CD8-positive, alpha-beta memory T cell (primary cell): ENCODE data around the gene MAPK14. TPM values are rescaled to one million over a fixed set of nuclear protein-coding genes. Genes with fewer than 3 reads are reported as not detected.
"Not testable (repeated sequence)": the region's sequence is repeated elsewhere in the genome, so short reads cannot be mapped to it uniquely, and the experiment has no call there.

Source experiments
- CTCF ChIA-PET: fragments of 350-600 bp; sonication (Branson Sonifier 250); formaldehyde crosslinking; loops from one replicate; lab custom pipeline; 2021; ENCODE audit warnings: antibody characterized with exemption; lab: Charles Lee
- POLR2A ChIA-PET: fragments of 350-600 bp; sonication (Branson Sonifier 250); formaldehyde crosslinking; loops from one replicate; lab custom pipeline; 2021; ENCODE audit warnings: antibody characterized with exemption; lab: Charles Lee
- DNase-seq, 5 donors: peaks; one replicate each; pipeline versions ENCODE4 v3.0.0 to v3.0.0-alpha.2; 2020 to 2022; ENCODE audit warnings: mixed read lengths in 1 of 5
- H3K27ac ChIP-seq: one replicate; pipeline ENCODE4 v1.7.0; 2013; ENCODE audit warnings: low read depth, mild to moderate bottlenecking, low read length, moderate library complexity
- H3K27me3 ChIP-seq: 2 replicates; pipeline ENCODE4 v1.7.0; 2013; ENCODE audit warnings: low read length, mild to moderate bottlenecking; ENCODE audit not compliant: insufficient read depth, poor library complexity, severe bottlenecking
- H3K36me3 ChIP-seq: 2 replicates; pipeline ENCODE4 v1.7.0; 2013; ENCODE audit warnings: mild to moderate bottlenecking, low read length, moderate library complexity; ENCODE audit not compliant: insufficient read depth
- H3K4me1 ChIP-seq: 2 replicates; pipeline ENCODE4 v1.7.0; 2013; ENCODE audit warnings: mild to moderate bottlenecking, low read length, moderate library complexity; ENCODE audit not compliant: insufficient read depth
- H3K4me3 ChIP-seq: 2 replicates; pipeline ENCODE4 v1.7.0; 2013; ENCODE audit warnings: mild to moderate bottlenecking, low read length
- H3K9me3 ChIP-seq: 2 replicates; pipeline ENCODE4 v1.7.0; 2013; ENCODE audit warnings: mild to moderate bottlenecking, low read length
- H3K27ac Mint-ChIP-seq, 8 donors: one replicate each; pipeline ENCODE4 v1.8.0; 2020 to 2021; ENCODE audit warnings: mixed read lengths in 8 of 8, mild to moderate bottlenecking in 6 of 8, inconsistent platforms in 3 of 8, moderate library complexity in 3 of 8
- H3K27me3 Mint-ChIP-seq, 2 donors: one replicate each; pipeline ENCODE4 v1.8.0; 2020 to 2021; ENCODE audit warnings: mixed read lengths in 2 of 2, mild to moderate bottlenecking in 1 of 2, moderate library complexity in 1 of 2
- H3K36me3 Mint-ChIP-seq, 3 donors: one replicate each; pipeline ENCODE4 v1.8.0; 2020 to 2021; ENCODE audit warnings: mixed read lengths in 3 of 3, inconsistent platforms in 1 of 3, mild to moderate bottlenecking in 1 of 3
- H3K4me1 Mint-ChIP-seq, 3 donors: one replicate each; pipeline ENCODE4 v1.8.0; 2020 to 2021; ENCODE audit warnings: mixed read lengths in 3 of 3, inconsistent platforms in 1 of 3, mild to moderate bottlenecking in 1 of 3
- H3K4me3 Mint-ChIP-seq, 7 donors: one replicate each; pipeline ENCODE4 v1.8.0; 2020 to 2021; ENCODE audit warnings: mixed read lengths in 7 of 7, mild to moderate bottlenecking in 6 of 7, moderate library complexity in 4 of 7, inconsistent platforms in 2 of 7
- H3K9me3 Mint-ChIP-seq, 5 donors: one replicate each; pipeline ENCODE4 v1.8.0; 2020 to 2022; ENCODE audit warnings: mixed read lengths in 5 of 5, mild to moderate bottlenecking in 3 of 5, moderate library complexity in 2 of 5, inconsistent platforms in 1 of 5
- polyA plus RNA-seq: library from polyadenylated mRNA; unstranded; fragments of 300-500 nt; fragmentation: Illumina TruSeq; gene quantifications from one replicate; pipeline ENCODE4 v1.2.3, GENCODE V29; 2021
- total RNA-seq, 2 experiments: library from RNA; stranded (reverse); gene quantifications; one replicate each; pipeline ENCODE4 v1.2.3, GENCODE V29; 2021

The MAPK14 gene
- total and polyA plus RNA-seq, 3 experiments from 2014 or later = 46.5 to 52.5 (median 48.4) TPM

DNA sequence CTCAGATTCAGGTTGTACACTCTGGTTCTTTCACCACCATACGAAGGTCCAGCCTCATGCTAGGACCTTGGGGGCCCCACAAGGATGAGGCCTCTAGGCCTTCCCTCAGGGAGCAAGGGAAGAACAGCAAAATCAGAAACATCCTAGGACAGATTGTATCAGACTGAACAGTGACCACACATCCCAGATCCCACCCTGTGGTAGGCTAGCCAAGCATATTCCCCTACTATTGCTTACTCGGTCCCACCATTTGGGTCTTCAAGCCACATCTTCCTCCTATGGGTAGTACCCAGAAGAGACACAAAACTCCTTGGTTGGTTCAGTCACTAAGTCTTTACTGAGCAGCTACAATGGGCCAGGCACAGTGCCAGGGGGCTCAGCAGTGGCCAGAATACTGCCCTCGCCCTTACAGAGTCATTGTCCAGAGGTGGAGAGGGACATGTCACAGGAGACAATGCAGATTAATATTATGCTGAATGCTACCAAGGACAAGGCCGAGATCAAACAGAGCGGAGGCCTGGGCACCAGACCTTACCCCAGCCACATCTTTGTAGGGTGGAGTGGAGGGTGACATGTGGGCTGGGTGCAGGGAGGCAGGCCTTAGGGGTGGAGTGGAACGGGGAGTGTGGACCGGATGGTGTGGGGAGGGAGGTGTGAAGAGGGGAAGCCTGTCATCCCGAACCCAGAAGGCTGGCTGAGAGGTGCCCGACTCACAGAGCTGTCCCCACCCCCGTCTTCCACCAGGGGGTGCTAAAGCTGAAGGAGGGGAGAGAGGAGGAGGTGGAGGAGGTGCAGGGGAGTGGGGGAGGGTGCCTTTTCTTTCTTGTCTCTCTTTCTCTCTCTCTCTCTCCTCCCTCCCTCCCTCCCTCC, 95.9 kb downstream of the MAPK14 start:
- Mint-ChIP-seq H3K27ac (peak overlapping the region; percentile 84 to 99 (median 96)), H3K27me3 (no peaks in the 10 kb centered on the region), H3K9me3 (no peaks in the 10 kb centered on the region), H3K4me1 (peaks cover 84 to 96% (median 87%) of the 10 kb centered on the region in 3 donors), H3K4me3 (peak overlapping the region; percentile 50 to 78 (median 57)), H3K36me3 (no peaks in the 10 kb centered on the region)
- Histone ChIP-seq H3K4me1 (peaks cover 77% of the 10 kb centered on the region), H3K36me3 (no peaks in the 10 kb centered on the region), H3K27me3 (no peaks in the 10 kb centered on the region), H3K4me3 (peak overlapping the region; percentile 20), H3K9me3 (no peaks in the 10 kb centered on the region), H3K27ac (peak overlapping the region; percentile 32)
- ChIA-PET POLR2A (interaction anchor here (0.6 to 1.4 kb wide), 5 partner anchors 74 to 758 kb away, joined by 3 to 7 read pairs (median 5); partner anchors contain the start of gene BRPF3), CTCF (interaction anchor here (0.7 to 5.4 kb wide), 8 partner anchors 8 to 96 kb away, joined by 3 to 35 read pairs (median 8); partner anchors contain the start of gene MAPK14)
- DNase-seq = peak; percentile 85 to 93 (median 90)

DNA sequence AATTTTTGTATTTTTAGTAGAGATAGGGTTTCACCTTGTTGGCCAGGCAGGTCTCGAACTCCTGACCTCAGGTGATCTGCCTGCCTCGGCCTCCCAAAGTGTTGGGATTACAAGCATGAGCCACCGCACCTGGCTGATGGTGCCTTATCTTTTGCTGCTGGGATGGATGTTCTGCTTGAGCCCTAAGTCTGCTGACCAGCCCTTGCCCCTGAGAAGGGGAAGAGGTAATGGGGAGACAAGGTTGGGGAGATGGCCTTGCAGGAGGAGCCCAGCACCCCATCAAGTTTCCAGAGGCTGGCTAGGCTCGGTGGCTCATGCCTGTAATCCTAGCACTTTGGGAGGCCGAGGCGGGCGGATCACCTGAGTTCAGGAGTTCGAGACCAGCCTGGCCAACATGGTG, 96.7 kb downstream of the MAPK14 start:
- Mint-ChIP-seq H3K4me3 (peak overlapping the region in 6 of 7 donors; percentile 50 to 70 (median 59)), H3K4me1 (peaks cover 75 to 91% (median 83%) of the 10 kb centered on the region in 3 donors), H3K27ac (peak overlapping the region in 5 of 8 donors; percentile 60 to 98 (median 89))
- not testable (repeated sequence) for H3K36me3 ChIP-seq, H3K27ac ChIP-seq, DNase-seq, H3K4me3 ChIP-seq, H3K27me3 Mint-ChIP-seq, H3K27me3 ChIP-seq, H3K9me3 Mint-ChIP-seq, H3K9me3 ChIP-seq, H3K36me3 Mint-ChIP-seq
- ChIA-PET POLR2A (interaction anchor here (1.0 to 1.4 kb wide), 4 partner anchors 73 to 178 kb away, joined by 3 to 5 read pairs (median 4); partner anchors contain the start of gene BRPF3), CTCF (interaction anchor here (0.7 to 5.4 kb wide), 7 partner anchors 7 to 97 kb away, joined by 3 to 35 read pairs (median 5); partner anchors contain the start of gene MAPK14)
- H3K4me1 ChIP-seq = peaks cover 69% of the 10 kb centered on the region

DNA sequence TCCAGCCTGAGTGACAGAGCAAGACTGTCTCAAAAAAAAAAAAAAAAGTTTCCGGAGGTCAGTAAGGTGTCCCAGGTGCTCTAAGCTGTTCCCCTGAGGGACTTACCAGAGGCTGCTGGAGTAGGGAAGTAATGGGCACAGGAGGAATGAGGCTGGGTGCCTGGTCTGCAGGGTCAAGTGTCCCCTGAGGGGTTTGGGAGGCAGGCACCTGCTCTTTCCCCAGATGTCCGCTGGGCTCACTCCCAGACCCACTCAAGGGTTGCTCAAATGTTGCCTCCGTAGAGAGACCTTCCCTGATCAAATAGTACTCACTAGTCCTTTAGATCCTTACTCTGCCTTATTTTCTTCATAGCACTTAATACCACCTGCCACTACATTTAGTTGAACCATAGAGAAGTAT, 97.3 kb downstream of the MAPK14 start:
- Histone ChIP-seq H3K27ac (no peak overlapping the region), H3K27me3 (no peaks in the 10 kb centered on the region), H3K36me3 (no peaks in the 10 kb centered on the region), H3K9me3 (no peaks in the 10 kb centered on the region), H3K4me1 (peaks cover 67% of the 10 kb centered on the region), H3K4me3 (no peak overlapping the region)
- Mint-ChIP-seq H3K9me3 (no peaks in the 10 kb centered on the region), H3K36me3 (no peaks in the 10 kb centered on the region), H3K27ac (peak overlapping the region in 5 of 8 donors; percentile 2 to 87 (median 61)), H3K27me3 (no peaks in the 10 kb centered on the region), H3K4me3 (peak overlapping the region in 4 of 7 donors; percentile 11 to 57 (median 44)), H3K4me1 (peaks cover 75 to 90% (median 82%) of the 10 kb centered on the region in 3 donors)
- CTCF ChIA-PET = interaction anchor here (1.3 to 5.4 kb wide), 6 partner anchors 16 to 177 kb away, joined by 3 to 35 read pairs (median 8); partner anchors contain the start of gene MAPK14
- DNase-seq = no peak
- POLR2A ChIA-PET = interaction anchor here (0.7 kb wide), 1 partner anchor 95 kb away, joined by 7 read pairs; no protein-coding TSS in a partner anchor

DNA sequence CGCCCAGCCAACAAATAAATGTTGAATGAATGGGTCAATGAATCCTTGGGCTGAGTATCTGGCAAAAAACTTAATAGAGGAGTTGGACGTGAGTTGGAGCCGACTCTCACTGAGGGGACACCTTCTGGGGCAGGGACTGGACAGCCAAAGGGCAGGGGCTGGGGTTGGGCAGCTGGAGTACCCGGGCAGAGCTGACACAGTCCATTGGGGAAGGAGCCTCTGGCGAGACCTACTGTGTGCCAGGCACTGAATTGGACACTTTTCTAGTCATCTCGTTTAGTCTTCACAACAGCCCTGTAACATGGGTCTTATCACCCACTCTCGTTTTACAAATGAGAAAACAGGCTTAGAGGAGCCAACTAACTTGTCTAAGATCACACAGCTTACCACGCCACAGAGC, 98.0 kb downstream of the MAPK14 start:
- Histone ChIP-seq H3K4me1 (peaks cover 62% of the 10 kb centered on the region), H3K27me3 (no peaks in the 10 kb centered on the region), H3K4me3 (no peak overlapping the region), H3K36me3 (no peaks in the 10 kb centered on the region), H3K9me3 (no peaks in the 10 kb centered on the region), H3K27ac (no peak overlapping the region)
- Mint-ChIP-seq H3K36me3 (peaks cover 0 to 1% (median 0%) of the 10 kb centered on the region in 3 donors), H3K4me3 (peak overlapping the region in 3 of 7 donors; percentile 35 to 55 (median 37)), H3K27ac (peak overlapping the region in 5 of 8 donors; percentile 30 to 58 (median 47)), H3K27me3 (no peaks in the 10 kb centered on the region), H3K4me1 (peaks cover 70 to 85% (median 76%) of the 10 kb centered on the region in 3 donors), H3K9me3 (no peaks in the 10 kb centered on the region)
- CTCF ChIA-PET = interaction anchor here (1.3 to 5.4 kb wide), 6 partner anchors 10 to 176 kb away, joined by 3 to 35 read pairs (median 4); partner anchors contain the start of gene MAPK14
- DNase-seq = no peak
- POLR2A ChIA-PET = no interaction called here

DNA sequence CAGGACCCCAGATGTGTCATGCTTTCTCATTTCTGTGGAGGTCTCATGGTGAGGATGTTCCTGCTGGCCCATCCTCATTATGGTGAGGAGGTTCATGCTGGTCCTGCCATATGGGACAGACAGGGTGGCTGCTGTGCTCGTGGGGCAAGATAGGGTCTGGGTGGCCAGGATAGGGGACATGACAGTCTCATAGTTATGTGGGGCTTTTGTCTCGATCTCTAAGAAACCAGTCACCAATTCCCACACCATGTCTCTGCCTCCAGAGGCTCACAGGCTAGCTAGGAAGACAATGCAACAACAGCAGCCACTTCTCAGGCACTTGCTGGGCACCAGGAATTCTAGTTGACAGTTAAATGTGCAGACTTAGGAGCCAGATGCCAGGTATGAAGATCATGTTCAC, 98.5 kb downstream of the MAPK14 start:
- H3K27ac Mint-ChIP-seq = peak overlapping the region in 7 of 8 donors; percentile 30 to 80 (median 47)
- peaks cover 64 to 85% (median 74%) of the 10 kb centered on the region in 3 donors for H3K4me1 Mint-ChIP-seq
- CTCF ChIA-PET = interaction anchor here (1.3 to 2.0 kb wide), 4 partner anchors 9 to 176 kb away, joined by 3 to 7 read pairs (median 4); no protein-coding TSS in a partner anchor
- H3K27me3 Mint-ChIP-seq = no peaks in the 10 kb centered on the region
- POLR2A ChIA-PET = no interaction called here
- H3K4me3 Mint-ChIP-seq = peak overlapping the region in 5 of 7 donors; percentile 11 to 55 (median 42)
- Histone ChIP-seq H3K27ac (no peak overlapping the region), H3K4me3 (no peak overlapping the region), H3K36me3 (no peaks in the 10 kb centered on the region), H3K4me1 (peaks cover 59% of the 10 kb centered on the region), H3K9me3 (no peaks in the 10 kb centered on the region), H3K27me3 (no peaks in the 10 kb centered on the region)
- no peak for DNase-seq
- peaks cover 0 to 4% (median 0%) of the 10 kb centered on the region in 3 donors for H3K36me3 Mint-ChIP-seq
- no peaks in the 10 kb centered on the region for H3K9me3 Mint-ChIP-seq

DNA sequence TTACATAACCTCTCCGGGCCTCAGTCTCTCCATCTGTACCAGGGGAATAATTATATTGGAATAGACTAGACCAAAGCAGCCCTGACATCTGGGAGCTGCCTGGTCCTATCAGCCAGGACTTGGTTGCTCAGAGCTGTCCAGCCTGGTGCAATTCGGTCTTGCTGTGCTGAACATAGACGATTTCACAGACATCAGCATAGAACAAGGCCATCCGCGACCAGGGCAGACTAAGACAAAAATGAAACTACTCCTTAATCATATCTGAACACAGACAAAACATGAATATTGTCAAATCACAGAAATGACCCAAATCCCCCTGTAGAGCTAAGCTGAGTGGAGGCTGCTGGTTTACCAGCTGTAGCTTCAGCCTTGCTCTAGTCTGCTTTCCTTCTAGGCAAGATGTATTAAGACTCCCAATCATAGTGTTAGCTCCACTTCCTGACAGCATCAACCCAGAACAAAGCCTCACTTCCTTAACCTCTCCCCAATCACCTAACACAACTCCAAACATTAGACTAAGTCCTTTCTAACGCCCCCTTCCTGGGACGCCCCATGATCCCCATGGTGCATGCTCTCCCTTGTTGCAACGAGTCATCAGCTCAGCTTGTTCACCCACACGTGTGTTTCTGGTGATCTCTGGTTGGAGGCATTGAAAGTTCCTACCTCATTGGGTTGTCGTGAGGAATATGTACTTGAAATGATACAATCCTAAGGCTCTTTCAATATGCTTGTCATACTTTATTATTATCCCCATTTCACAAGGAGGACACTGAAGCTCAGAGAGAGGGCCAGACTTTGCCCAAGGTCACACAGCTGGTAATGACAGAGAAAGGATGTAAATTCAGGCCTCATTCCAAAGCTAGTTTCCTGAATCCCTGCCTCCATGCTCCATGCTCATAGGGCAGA, 99.2 kb downstream of the MAPK14 start:
- Histone ChIP-seq H3K9me3 (no peaks in the 10 kb centered on the region), H3K4me1 (peaks cover 59% of the 10 kb centered on the region), H3K36me3 (no peaks in the 10 kb centered on the region), H3K27ac (no peak overlapping the region), H3K4me3 (peak overlapping the region; percentile 5), H3K27me3 (no peaks in the 10 kb centered on the region)
- ChIA-PET CTCF (interaction anchor here (0.8 to 2.0 kb wide), 4 partner anchors 8 to 99 kb away, joined by 3 to 7 read pairs (median 4); partner anchors contain the start of gene MAPK14), POLR2A (no interaction called here)
- peaks cover 63 to 83% (median 71%) of the 10 kb centered on the region in 3 donors for H3K4me1 Mint-ChIP-seq
- peak overlapping the region in 6 of 7 donors; percentile 11 to 55 (median 41) for H3K4me3 Mint-ChIP-seq
- H3K27me3 Mint-ChIP-seq = no peaks in the 10 kb centered on the region
- DNase-seq = no peak
- H3K36me3 Mint-ChIP-seq = peaks cover 0 to 4% (median 0%) of the 10 kb centered on the region in 3 donors
- no peaks in the 10 kb centered on the region for H3K9me3 Mint-ChIP-seq
- peak overlapping the region; percentile 30 to 80 (median 55) for H3K27ac Mint-ChIP-seq

DNA sequence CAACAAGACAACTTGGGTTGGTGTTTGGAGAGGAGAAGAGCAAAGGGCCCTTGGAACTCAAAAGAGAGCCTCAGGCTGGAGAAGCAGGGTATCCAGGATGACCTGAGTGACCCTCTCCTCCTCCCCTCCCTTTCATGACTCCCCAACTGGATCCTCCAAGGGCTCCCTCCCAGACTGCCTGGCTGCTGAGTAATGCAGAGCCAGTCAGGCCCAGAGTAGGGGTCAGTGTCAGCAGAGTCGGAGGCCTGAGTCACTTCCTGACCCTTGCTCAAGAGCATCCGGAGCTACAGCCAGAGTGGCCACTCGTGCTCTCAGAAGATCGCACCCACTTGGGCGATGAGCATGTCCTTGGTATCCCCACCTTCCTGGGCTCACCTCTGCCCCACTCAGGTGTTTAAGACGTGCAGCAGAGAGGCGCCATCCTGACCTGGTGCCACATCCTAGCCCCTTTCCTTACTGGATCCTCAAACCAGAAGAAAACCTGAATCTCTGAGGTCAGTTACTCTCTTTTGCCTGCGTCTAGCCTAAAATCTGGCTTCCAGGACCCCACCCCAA, 99.9 kb downstream of the MAPK14 start:
- Histone ChIP-seq H3K27ac (no peak overlapping the region), H3K36me3 (no peaks in the 10 kb centered on the region), H3K9me3 (no peaks in the 10 kb centered on the region), H3K4me3 (no peak overlapping the region), H3K27me3 (no peaks in the 10 kb centered on the region), H3K4me1 (peaks cover 59% of the 10 kb centered on the region)
- CTCF ChIA-PET = interaction anchor here (0.8 to 1.2 kb wide), 2 partner anchors 27 to 100 kb away, joined by 3 read pairs; partner anchors contain the start of gene MAPK14
- H3K27me3 Mint-ChIP-seq = no peaks in the 10 kb centered on the region
- peaks cover 63 to 83% (median 71%) of the 10 kb centered on the region in 3 donors for H3K4me1 Mint-ChIP-seq
- H3K4me3 Mint-ChIP-seq = peak overlapping the region in 2 of 7 donors; percentile 40 to 76
- POLR2A ChIA-PET = no interaction called here
- no peaks in the 10 kb centered on the region for H3K9me3 Mint-ChIP-seq
- no peak for DNase-seq
- H3K36me3 Mint-ChIP-seq = peaks cover 0 to 5% (median 0%) of the 10 kb centered on the region in 3 donors
- peak overlapping the region in 3 of 8 donors; percentile 30 to 52 (median 38) for H3K27ac Mint-ChIP-seq
